IMR-90 (cell line): ENCODE data around the gene OCSTAMP. TPM values are rescaled to one million over a fixed set of nuclear protein-coding genes. Genes with fewer than 3 reads are reported as not detected.

ENCODE experiments used
- ATAC-seq: fragments of 200-7000 bp; cut with Tn5 transposase; 2 replicates; pipeline ENCODE4 v1.9.1; 2020; ENCODE audit warnings: low read depth, mild to moderate bottlenecking, moderate library complexity
- BruUV-seq: library from RNA; stranded (reverse); fragments of 400-500 nt; replicated peaks from 2 replicates; lab custom pipeline; 2021; lab: Mats Ljungman, UMichigan
- CTCF ChIA-PET: fragments of 300-600 bp; formaldehyde crosslinking; extraction: SDS; loops from one replicate; lab custom pipeline; 2021; ENCODE audit warnings: antibody characterized with exemption; lab: Yijun Ruan, JAX
- POLR2A ChIA-PET: fragments of 300-600 bp; sonication (Branson Sonifier 250); formaldehyde crosslinking; loops from one replicate; lab custom pipeline; 2022; ENCODE audit warnings: antibody characterized with exemption; ENCODE audit not compliant: unreplicated experiment; lab: Charles Lee
- DNase-seq: peaks from one replicate; pipeline ENCODE4 v3.0.0; 2013
- H2AFZ ChIP-seq: replicated peaks from 2 replicates; pipeline ENCODE3; 2013; ENCODE audit warnings: low read length, mild to moderate bottlenecking; ENCODE audit not compliant: poor library complexity
- H2AK5ac ChIP-seq: 2 replicates; pipeline ENCODE4 v1.6.1; 2013; ENCODE audit warnings: low read depth, low read length, inconsistent platforms
- H2AK9ac ChIP-seq: replicated peaks from 2 replicates; pipeline ENCODE3; 2013; ENCODE audit warnings: mild to moderate bottlenecking, low read depth, low read length, moderate library complexity; ENCODE audit not compliant: poor library complexity
- H2BK120ac ChIP-seq: 2 replicates; pipeline ENCODE4 v1.6.1; 2013; ENCODE audit warnings: low read depth, low read length, inconsistent platforms
- H2BK15ac ChIP-seq: 3 replicates; pipeline ENCODE4 v1.6.1; 2013; ENCODE audit warnings: low read depth, low read length, inconsistent platforms
- H2BK20ac ChIP-seq: 2 replicates; pipeline ENCODE4 v1.6.1; 2013; ENCODE audit warnings: low read depth, mild to moderate bottlenecking, inconsistent platforms, low read length, moderate library complexity
- H2BK5ac ChIP-seq: 2 replicates; pipeline ENCODE4 v1.6.1; 2013; ENCODE audit warnings: mild to moderate bottlenecking, low read depth, low read length, inconsistent platforms; ENCODE audit not compliant: poor library complexity, severe bottlenecking
- H3K14ac ChIP-seq: replicated peaks from 2 replicates; pipeline ENCODE4 v1.6.1; 2013; ENCODE audit warnings: low read depth, low read length, inconsistent platforms
- H3K18ac ChIP-seq: 2 replicates; pipeline ENCODE4 v1.6.1; 2013; ENCODE audit warnings: low read depth, low read length, control low read depth
- H3K23ac ChIP-seq: 2 replicates; pipeline ENCODE4 v1.6.1; 2013; ENCODE audit warnings: low read depth, low read length, inconsistent platforms
- H3K27ac ChIP-seq: 2 replicates; pipeline ENCODE4 v1.5.1; 2013; ENCODE audit warnings: mild to moderate bottlenecking, control low read depth, low read length; ENCODE audit not compliant: insufficient read depth
- H3K27me3 ChIP-seq: 2 replicates; pipeline ENCODE4 v1.6.1; 2013; ENCODE audit warnings: low read length; ENCODE audit not compliant: control insufficient read depth, insufficient read depth
- H3K36me3 ChIP-seq: 2 replicates; pipeline ENCODE4 v1.6.1; 2013; ENCODE audit warnings: low read length, mixed read lengths; ENCODE audit not compliant: control insufficient read depth, insufficient read depth
- H3K4ac ChIP-seq: 2 replicates; pipeline ENCODE4 v1.6.1; 2013; ENCODE audit warnings: low read depth, low read length, inconsistent platforms
- H3K4me1 ChIP-seq: 2 replicates; pipeline ENCODE4 v1.6.1; 2013; ENCODE audit warnings: low read length, mixed read lengths; ENCODE audit not compliant: control insufficient read depth, insufficient read depth
- H3K4me2 ChIP-seq: 2 replicates; pipeline ENCODE4 v1.6.1; 2013; ENCODE audit warnings: low read depth, mild to moderate bottlenecking, control low read depth, low read length, moderate library complexity
- H3K4me3 ChIP-seq: 2 replicates; pipeline ENCODE4 v1.5.1; 2013; ENCODE audit warnings: low read depth, mild to moderate bottlenecking, control low read depth, low read length, moderate library complexity; ENCODE audit not compliant: insufficient read depth
- H3K56ac ChIP-seq: 2 replicates; pipeline ENCODE4 v1.6.1; 2013; ENCODE audit warnings: low read length, inconsistent platforms; ENCODE audit not compliant: insufficient read depth; ENCODE audit errors: extremely low read depth
- H3K79me1 ChIP-seq, 2 experiments: 2 replicates each; pipeline ENCODE4 v1.6.1; 2013; ENCODE audit warnings: low read length in 2 of 2, inconsistent platforms in 1 of 2, low read depth in 1 of 2
- H3K9ac ChIP-seq: 2 replicates; pipeline ENCODE4 v1.6.1; 2013; ENCODE audit warnings: low read depth, low read length, control low read depth
- H3K9me1 ChIP-seq: 2 replicates; pipeline ENCODE4 v1.6.1; 2013; ENCODE audit warnings: low read length, inconsistent platforms; ENCODE audit not compliant: insufficient read depth
- H3K9me3 ChIP-seq: 2 replicates; pipeline ENCODE4 v1.6.1; 2013; ENCODE audit warnings: low read length; ENCODE audit not compliant: control insufficient read depth, insufficient read depth
- H4K20me1 ChIP-seq: 2 replicates; pipeline ENCODE4 v1.6.1; 2013; ENCODE audit warnings: low read length, inconsistent platforms; ENCODE audit not compliant: insufficient read depth
- H4K5ac ChIP-seq: 2 replicates; pipeline ENCODE4 v1.6.1; 2013; ENCODE audit warnings: mild to moderate bottlenecking, low read depth, low read length, control low read depth
- H4K8ac ChIP-seq, 2 experiments: 2 replicates each; pipeline ENCODE4 v1.6.1; 2013; ENCODE audit warnings: low read depth in 2 of 2, low read length in 2 of 2, control low read depth in 1 of 2, inconsistent platforms in 1 of 2
- H4K91ac ChIP-seq: 2 replicates; pipeline ENCODE4 v1.6.1; 2013; ENCODE audit warnings: low read depth, low read length, inconsistent platforms; ENCODE audit not compliant: insufficient read depth
- BHLHE40 ChIP-seq: fragments of 150-350 bp; IDR thresholded peaks from 2 replicates; pipeline ENCODE4 v1.6.1; 2016; ENCODE audit warnings: mild to moderate bottlenecking, low read depth, low read length
- CEBPB ChIP-seq: IDR thresholded peaks from 2 replicates; pipeline ENCODE4 v1.6.1; 2012; ENCODE audit warnings: low read depth, low read length, improper control_type of control experiment
- CHD1 ChIP-seq: IDR thresholded peaks from 2 replicates; pipeline ENCODE4 v1.6.1; 2012; ENCODE audit warnings: low read depth, low read length, improper control_type of control experiment
- CTCF ChIP-seq: conservative IDR thresholded peaks from 2 replicates; pipeline ENCODE4 v1.5.1; 2012; ENCODE audit warnings: mild to moderate bottlenecking, low read depth, low read length, improper control_type of control experiment
- ELK1 ChIP-seq: fragments of 150-350 bp; IDR thresholded peaks from 2 replicates; pipeline ENCODE4 v1.6.1; 2016; ENCODE audit warnings: low read depth, mild to moderate bottlenecking, low read length, moderate library complexity, borderline replicate concordance
- FOS ChIP-seq: fragments of 150-350 bp; IDR thresholded peaks from 2 replicates; pipeline ENCODE4 v1.6.1; 2016; ENCODE audit warnings: low read depth, low read length
- MAFK ChIP-seq: IDR thresholded peaks from 2 replicates; pipeline ENCODE4 v1.6.1; 2012; ENCODE audit warnings: low read depth, low read length, improper control_type of control experiment
- MAZ ChIP-seq: IDR thresholded peaks from 2 replicates; pipeline ENCODE4 v1.6.1; 2012; ENCODE audit warnings: low read depth, mild to moderate bottlenecking, low read length, improper control_type of control experiment, moderate library complexity, borderline replicate concordance
- MXI1 ChIP-seq: IDR thresholded peaks from 2 replicates; pipeline ENCODE4 v1.6.1; 2012; ENCODE audit warnings: low read depth, mild to moderate bottlenecking, low read length, moderate library complexity, borderline replicate concordance
- NFE2L2 ChIP-seq: fragments of 150-350 bp; IDR thresholded peaks from 2 replicates; pipeline ENCODE4 v1.6.1; 2016; ENCODE audit warnings: low read depth, mild to moderate bottlenecking, low read length
- POLR2A ChIP-seq: IDR thresholded peaks from 2 replicates; pipeline ENCODE4 v1.6.1; 2012; ENCODE audit warnings: mild to moderate bottlenecking, low read depth, low read length
- RAD21 ChIP-seq: IDR thresholded peaks from 2 replicates; pipeline ENCODE4 v1.6.1; 2012; ENCODE audit warnings: low read length, improper control_type of control experiment
- RCOR1 ChIP-seq: IDR thresholded peaks from 2 replicates; pipeline ENCODE4 v1.6.1; 2012; ENCODE audit warnings: mild to moderate bottlenecking, low read length, improper control_type of control experiment; ENCODE audit not compliant: insufficient replicate concordance
- RFX5 ChIP-seq: IDR thresholded peaks from 2 replicates; pipeline ENCODE4 v1.8.0; 2012; ENCODE audit warnings: low read depth, mild to moderate bottlenecking, low read length, moderate library complexity
- SMC3 ChIP-seq: fragments of 150-350 bp; IDR thresholded peaks from 2 replicates; pipeline ENCODE4 v1.6.1; 2016; ENCODE audit warnings: low read depth, mild to moderate bottlenecking, antibody characterized with exemption, low read length, moderate library complexity
- WGBS, 2 experiments: methylation state at CpG; one replicate each; pipeline versions ENCODE4 v1.1.5 to v1.1.7; 2013; ENCODE audit warnings: missing lambda C conversion rate in 2 of 2; ENCODE audit not compliant: insufficient read length in 1 of 2; ENCODE audit errors: extremely low coverage in 2 of 2; 5-methylcytosine and 5-hydroxymethylcytosine counted together
- dilution Hi-C: fragments of 300-500 bp; cut with HindIII; formaldehyde crosslinking; loops from one replicate; pipeline ENCODE4 v1.14.3; 2018; ENCODE audit warnings: low sequenced_read_pairs; ENCODE audit not compliant: unreplicated experiment
- in situ Hi-C: fragments of 300-500 bp; cut with MboI; formaldehyde crosslinking; loops from 3 replicates; pipeline ENCODE4 v1.14.3; 2019; ENCODE audit warnings: low sequenced_read_pairs, inconsistent platforms, mixed read lengths
- intact Hi-C: fragments of 100-400 bp; cut with micrococcal nuclease; formaldehyde crosslinking; loops from 2 replicates; pipeline ENCODE4 v1.10.0; 2022
- polyA plus RNA-seq, 3 experiments: library from polyadenylated mRNA; depleted of rRNA; stranded (reverse); fragments of >200 nt; gene quantifications; 2 replicates each; pipeline ENCODE4 v1.2.3, GENCODE V29; 2012; ENCODE audit warnings: low replicate concordance in 1 of 3
- total RNA-seq: library from RNA; depleted of rRNA; stranded (reverse); fragments of >200 nt; gene quantifications from 2 replicates; pipeline ENCODE4 v1.2.3, GENCODE V29; 2012
- TF ChIP-seq, protein P1 (sequence below): fragments of 150-350 bp; IDR thresholded peaks from 2 replicates; pipeline ENCODE4 v1.6.1; 2017; ENCODE audit warnings: mild to moderate bottlenecking, antibody characterized with exemption, low read length, low read depth

OCSTAMP gene
- total and polyA plus RNA-seq, 2 of the 4 experiments (the other 2 are of a cell fraction) = not detected

GRCh38 chr20:46583411-46584214 lies 33.2 kb upstream of the OCSTAMP start:
- TF ChIP-seq MAZ = no peak
- TF ChIP-seq ELK1 = no peak
- TF ChIP-seq MAFK = no peak
- TF ChIP-seq RAD21 = no peak
- TF ChIP-seq NFE2L2 = no peak
- TF ChIP-seq MXI1 = no peak
- no peak for TF ChIP-seq CTCF
- TF ChIP-seq SMC3 = no peak
- no peak for TF ChIP-seq POLR2A
- TF ChIP-seq BHLHE40 = no peak
- TF ChIP-seq FOS = no peak
- TF ChIP-seq RCOR1 = no peak
- TF ChIP-seq, protein P1, sequence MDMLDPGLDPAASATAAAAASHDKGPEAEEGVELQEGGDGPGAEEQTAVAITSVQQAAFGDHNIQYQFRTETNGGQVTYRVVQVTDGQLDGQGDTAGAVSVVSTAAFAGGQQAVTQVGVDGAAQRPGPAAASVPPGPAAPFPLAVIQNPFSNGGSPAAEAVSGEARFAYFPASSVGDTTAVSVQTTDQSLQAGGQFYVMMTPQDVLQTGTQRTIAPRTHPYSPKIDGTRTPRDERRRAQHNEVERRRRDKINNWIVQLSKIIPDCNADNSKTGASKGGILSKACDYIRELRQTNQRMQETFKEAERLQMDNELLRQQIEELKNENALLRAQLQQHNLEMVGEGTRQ = no peak
- no peak for TF ChIP-seq CEBPB
- no peak for TF ChIP-seq RFX5
- no peak for TF ChIP-seq CHD1
- H2BK15ac ChIP-seq = no peak overlapping the region
- H3K27me3 ChIP-seq = no peaks in the 10 kb centered on the region
- ATAC-seq (no peak), DNase-seq (no peak)
- H3K14ac ChIP-seq = no peak overlapping the region
- H2BK5ac ChIP-seq = no peak overlapping the region
- no peak overlapping the region for H4K8ac ChIP-seq
- H4K5ac ChIP-seq = no peak overlapping the region
- no peaks in the 10 kb centered on the region for H4K20me1 ChIP-seq
- H3K56ac ChIP-seq = no peak overlapping the region
- no peak overlapping the region for H3K4me2 ChIP-seq
- no peaks in the 10 kb centered on the region for H3K4me1 ChIP-seq
- 62% methylated on average over 5 of the region's 17 CpGs; no CpG with 5 or more reads in 1 of the 2 experiments for WGBS, 2 experiments
- intact Hi-C loops (no loop called here), in situ Hi-C loops (no loop called here), dilution Hi-C loops (no loop called here)
- H3K18ac ChIP-seq = no peak overlapping the region
- ChIA-PET CTCF (no interaction called here), POLR2A (no interaction called here)
- H3K4me3 ChIP-seq = no peak overlapping the region
- H3K36me3 ChIP-seq = no peaks in the 10 kb centered on the region
- no peaks in the 10 kb centered on the region for H3K79me1 ChIP-seq
- H3K9me3 ChIP-seq = no peaks in the 10 kb centered on the region
- H3K4ac ChIP-seq = no peak overlapping the region
- no peak overlapping the region for H2BK120ac ChIP-seq
- H3K23ac ChIP-seq = no peak overlapping the region
- H2BK20ac ChIP-seq = no peak overlapping the region
- no TSS peak for BruUV-seq
- no peak overlapping the region for H2AK5ac ChIP-seq
- no peak overlapping the region for H3K27ac ChIP-seq
- peak overlapping the region; percentile 7 for H2AFZ ChIP-seq
- H2AK9ac ChIP-seq = peak overlapping the region; percentile 19
- H3K9me1 ChIP-seq = no peaks in the 10 kb centered on the region
- H3K9ac ChIP-seq = no peak overlapping the region
- H4K91ac ChIP-seq = no peak overlapping the region
